KMS-11 (cell line): ENCODE results near the gene ELMO1.

Experiments
- H2AFZ ChIP-seq: fragments of 200-600 bp; sonication (generic); 2 replicates; pipeline ENCODE4 v1.6.1; 2016; ENCODE audit warnings: antibody characterized with exemption, mixed run types, low read depth
- H3K27ac ChIP-seq: fragments of 200-600 bp; sonication (generic); 2 replicates; pipeline ENCODE4 v1.6.1; 2016; ENCODE audit warnings: mild to moderate bottlenecking, mixed run types
- H3K27me3 ChIP-seq: fragments of 200-600 bp; sonication (generic); 2 replicates; pipeline ENCODE4 v1.6.1; 2017; ENCODE audit warnings: mild to moderate bottlenecking, low read depth, mixed run types, moderate library complexity; ENCODE audit not compliant: insufficient read depth
- H3K36me3 ChIP-seq: fragments of 200-600 bp; sonication (generic); 2 replicates; pipeline ENCODE4 v1.6.1; 2017; ENCODE audit warnings: mild to moderate bottlenecking, mixed run types; ENCODE audit not compliant: insufficient read depth
- H3K4me1 ChIP-seq: fragments of 200-600 bp; sonication (generic); 2 replicates; pipeline ENCODE4 v1.6.1; 2016; ENCODE audit warnings: mild to moderate bottlenecking, low read depth, mixed run types; ENCODE audit not compliant: poor library complexity, severe bottlenecking
- H3K4me2 ChIP-seq: fragments of 200-600 bp; sonication (generic); 2 replicates; pipeline ENCODE4 v1.7.0; 2016; ENCODE audit warnings: mild to moderate bottlenecking, mixed run types
- H3K4me3 ChIP-seq: fragments of 200-600 bp; sonication (generic); IDR thresholded peaks from 2 replicates; pipeline ENCODE4 v1.6.1; 2017; ENCODE audit warnings: low read depth, low read length, mixed read lengths; ENCODE audit not compliant: insufficient read depth
- H3K79me2 ChIP-seq: fragments of 200-600 bp; sonication (generic); 2 replicates; pipeline ENCODE4 v1.6.1; 2016; ENCODE audit warnings: low read depth, mixed run types; ENCODE audit not compliant: insufficient read depth
- H3K9ac ChIP-seq: fragments of 200-600 bp; sonication (generic); 2 replicates; pipeline ENCODE4 v1.6.1; 2016; ENCODE audit warnings: mild to moderate bottlenecking, mixed run types
- H4K20me1 ChIP-seq: fragments of 200-600 bp; sonication (generic); 2 replicates; pipeline ENCODE4 v1.6.1; 2016; ENCODE audit warnings: mild to moderate bottlenecking, mixed run types; ENCODE audit not compliant: insufficient read depth
- CTCF ChIP-seq: fragments of 200-600 bp; sonication (generic); conservative IDR thresholded peaks from 2 replicates; pipeline ENCODE4 v1.6.1; 2017; ENCODE audit warnings: low read depth, mild to moderate bottlenecking, antibody characterized with exemption, low read length, moderate library complexity, mixed read lengths

ELMO1 gene

GRCh38 chr7:37095122-37095521 lies 353.5 kb downstream of the ELMO1 start:
- H3K4me1 ChIP-seq = peaks cover 22% of the 10 kb centered on the region
- no peak overlapping the region for H3K27ac ChIP-seq
- H2AFZ ChIP-seq = no peak overlapping the region
- no peaks in the 10 kb centered on the region for H3K27me3 ChIP-seq
- H3K36me3 ChIP-seq = peaks cover 4% of the 10 kb centered on the region; the same call in 1 of the 2 replicates
- no peak overlapping the region for H3K9ac ChIP-seq
- H3K4me3 ChIP-seq = no peak overlapping the region
- H3K79me2 ChIP-seq = no peaks in the 10 kb centered on the region
- H4K20me1 ChIP-seq = no peaks in the 10 kb centered on the region
- H3K4me2 ChIP-seq = no peak overlapping the region
- TF ChIP-seq CTCF = no peak

DNA sequence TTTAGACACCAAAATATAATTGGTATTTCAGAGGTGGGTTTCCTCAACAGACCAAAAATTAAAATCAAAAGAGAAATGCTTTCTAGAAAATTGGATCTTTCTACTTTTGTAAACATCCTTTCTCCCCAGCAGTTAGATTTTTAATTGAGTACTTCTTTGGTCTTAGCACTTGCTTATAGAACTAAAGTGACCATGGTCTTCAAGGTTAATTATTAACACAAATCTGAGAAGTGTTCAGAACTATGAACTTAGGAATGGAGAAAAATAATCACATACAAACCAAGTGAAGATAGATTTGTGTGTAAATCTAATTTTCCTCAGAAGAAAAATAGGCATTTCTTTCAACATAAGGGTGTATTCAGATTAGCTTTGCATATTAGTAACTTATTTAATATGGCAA lies 355.4 kb downstream of the ELMO1 start:
- no peaks in the 10 kb centered on the region for H3K27me3 ChIP-seq
- H3K4me3 ChIP-seq = no peak overlapping the region
- no peak overlapping the region for H2AFZ ChIP-seq
- no peak overlapping the region for H3K27ac ChIP-seq
- H3K4me1 ChIP-seq = peaks cover 22% of the 10 kb centered on the region
- no peak overlapping the region for H3K4me2 ChIP-seq
- peaks cover 4% of the 10 kb centered on the region; the same call in 1 of the 2 replicates for H3K36me3 ChIP-seq
- no peaks in the 10 kb centered on the region for H4K20me1 ChIP-seq
- H3K9ac ChIP-seq = no peak overlapping the region
- TF ChIP-seq CTCF = no peak
- H3K79me2 ChIP-seq = no peaks in the 10 kb centered on the region

DNA sequence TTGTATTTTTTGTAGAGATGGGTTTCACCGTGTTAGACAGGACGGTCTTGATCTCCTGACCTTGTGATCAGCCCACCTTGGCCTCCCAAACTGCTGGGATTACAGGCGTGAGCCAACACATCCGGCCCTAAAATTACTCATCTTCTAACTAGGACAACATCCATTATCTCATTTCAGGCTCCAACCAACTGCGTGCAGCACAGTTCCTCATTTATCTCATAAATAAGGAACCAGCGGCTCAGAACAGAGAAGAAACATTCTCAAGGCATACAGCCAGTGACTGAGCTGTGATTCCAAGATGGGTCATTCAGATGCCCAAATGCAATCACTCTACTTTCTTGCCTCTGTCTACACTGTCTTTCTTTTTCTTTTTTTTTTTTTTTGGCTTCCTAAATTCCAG lies 356.1 kb downstream of the ELMO1 start:
- H3K36me3 ChIP-seq = peaks cover 4% of the 10 kb centered on the region; the same call in 1 of the 2 replicates
- no peak overlapping the region for H2AFZ ChIP-seq
- H3K27me3 ChIP-seq = no peaks in the 10 kb centered on the region
- H3K4me1 ChIP-seq = peaks cover 22% of the 10 kb centered on the region
- H4K20me1 ChIP-seq = no peaks in the 10 kb centered on the region
- H3K27ac ChIP-seq = no peak overlapping the region
- H3K9ac ChIP-seq = no peak overlapping the region
- no peak for TF ChIP-seq CTCF
- H3K4me2 ChIP-seq = no peak overlapping the region
- no peak overlapping the region for H3K4me3 ChIP-seq
- H3K79me2 ChIP-seq = no peaks in the 10 kb centered on the region

- Histone ChIP-seq H3K4me1 (peaks cover 22% of the 10 kb centered on the region), H3K4me3 (no peak overlapping the region), H3K79me2 (no peaks in the 10 kb centered on the region; the same call in 1 of the 2 replicates), H3K27me3 (no peaks in the 10 kb centered on the region), H3K9ac (no peak overlapping the region), H3K4me2 (no peak overlapping the region), H3K27ac (no peak overlapping the region), H4K20me1 (no peaks in the 10 kb centered on the region), H2AFZ (no peak overlapping the region), H3K36me3 (peaks cover 4% of the 10 kb centered on the region; the same call in 1 of the 2 replicates)
- TF ChIP-seq CTCF = no peak
Observed at GRCh38 chr7:37089972-37090371, 358.7 kb downstream of the ELMO1 start.
